RCC 7860 (cell line): Measurements from ENCODE around the gene ARID1B.

Experiments used
- DNase-seq: peaks from one replicate; pipeline ENCODE4 v3.0.0-alpha.2; 2015; ENCODE audit warnings: low spot score
- FAIRE-seq: peaks from 2 replicates; lab custom pipeline; 2012; peaks lifted over from hg19 to GRCh38; lab: Jason Lieb, UNC

ARID1B gene

DNA sequence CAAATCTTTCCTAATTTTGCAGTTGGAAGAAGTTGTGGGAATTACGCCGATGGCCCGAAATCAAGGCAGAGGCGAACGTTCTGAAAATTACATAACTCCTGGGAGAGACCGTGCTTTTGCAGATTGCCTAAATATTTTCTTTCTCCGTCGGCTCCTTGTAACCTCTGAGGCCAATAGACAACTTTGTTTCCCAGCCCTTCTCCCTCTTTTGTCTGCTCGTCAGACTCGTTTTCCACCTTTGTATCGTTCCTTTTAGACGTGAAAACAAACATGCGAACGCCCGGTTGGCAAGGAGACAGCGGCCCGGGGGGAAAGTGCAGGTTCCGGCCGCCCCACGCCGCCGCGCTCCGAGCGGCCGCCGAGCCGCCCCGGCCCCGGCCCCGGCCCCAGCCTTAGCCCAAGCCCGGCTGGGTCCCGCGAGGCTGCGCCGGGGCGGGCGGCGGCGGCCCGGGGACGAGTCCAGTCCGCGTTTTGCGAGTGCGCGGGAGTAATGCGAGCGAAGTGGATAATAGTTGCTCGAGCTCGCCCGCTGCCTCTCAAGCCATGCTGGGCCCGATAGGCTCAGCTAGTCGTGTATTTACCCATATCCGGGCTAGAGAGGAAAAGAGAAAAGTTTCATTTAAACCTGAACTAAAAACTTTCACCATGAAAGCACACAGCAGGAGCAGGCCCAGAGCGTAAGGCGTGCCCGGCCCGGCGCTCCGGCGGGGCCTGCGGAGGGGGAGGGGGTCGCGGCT is at the start of gene ARID1B:
TSS of gene ARID1B (plus strand) at position 539 of the 737 bp plus-strand sequence. CDS start 303 bp downstream, outside the sequence.
- FAIRE-seq: no peak
- DNase-seq: peak; percentile 60

DNA sequence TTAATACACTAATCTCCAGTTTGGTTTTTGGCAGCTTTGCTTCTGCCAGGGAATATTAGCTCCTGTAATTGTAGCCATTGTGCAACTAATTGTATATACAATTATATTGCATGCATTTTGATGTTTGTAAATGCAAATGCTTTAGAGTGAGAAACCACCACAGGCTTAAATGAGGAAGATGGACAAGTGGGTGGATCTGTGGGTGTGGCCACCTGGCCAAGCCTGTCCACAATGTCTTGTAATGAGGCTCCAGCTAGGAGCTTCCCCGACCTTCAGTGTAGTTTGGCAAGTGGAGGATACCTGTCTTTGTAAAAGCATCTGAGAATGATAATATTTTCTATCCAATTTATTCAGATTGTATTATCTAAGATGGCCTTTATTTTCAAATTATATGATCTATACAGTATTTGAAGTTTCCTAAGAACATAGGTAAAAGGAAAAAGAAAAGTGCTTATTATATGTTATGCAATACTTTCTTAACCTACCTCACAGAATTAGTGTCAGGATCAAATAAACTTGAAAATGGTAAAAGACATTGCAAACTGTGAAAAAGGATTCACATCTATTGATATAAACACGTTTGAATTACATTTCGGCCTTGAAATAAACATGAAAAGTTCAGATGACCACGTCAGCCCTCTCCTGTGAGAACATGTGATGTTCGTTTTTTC is 49.3 kb upstream of the ARID1B start:
- FAIRE-seq: no peak

DNA sequence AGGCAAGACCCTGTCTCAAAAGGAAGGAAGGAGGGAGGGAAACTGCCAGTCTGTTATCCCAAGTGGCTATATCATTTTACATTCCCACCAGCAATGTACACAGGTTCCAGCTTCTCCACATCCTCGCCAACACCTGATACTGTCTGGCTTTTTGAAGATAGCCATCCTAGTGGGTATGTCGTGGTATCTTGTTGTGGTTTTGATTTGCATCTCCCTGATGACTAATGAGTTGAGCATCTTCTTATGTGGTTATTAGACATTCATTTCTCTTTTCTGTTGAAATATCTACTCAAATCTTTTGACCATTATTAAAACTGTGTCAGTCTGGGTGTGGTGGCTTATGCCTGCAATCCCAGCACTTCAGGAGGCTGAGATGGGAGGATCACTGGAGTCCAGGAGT is 47.9 kb upstream of the ARID1B start:
- DNase-seq (peak; percentile 83), FAIRE-seq (peak; percentile 91)

More for the DNA sequence above, 49.3 kb upstream of the ARID1B start:
- DNase-seq: no peak

DNA sequence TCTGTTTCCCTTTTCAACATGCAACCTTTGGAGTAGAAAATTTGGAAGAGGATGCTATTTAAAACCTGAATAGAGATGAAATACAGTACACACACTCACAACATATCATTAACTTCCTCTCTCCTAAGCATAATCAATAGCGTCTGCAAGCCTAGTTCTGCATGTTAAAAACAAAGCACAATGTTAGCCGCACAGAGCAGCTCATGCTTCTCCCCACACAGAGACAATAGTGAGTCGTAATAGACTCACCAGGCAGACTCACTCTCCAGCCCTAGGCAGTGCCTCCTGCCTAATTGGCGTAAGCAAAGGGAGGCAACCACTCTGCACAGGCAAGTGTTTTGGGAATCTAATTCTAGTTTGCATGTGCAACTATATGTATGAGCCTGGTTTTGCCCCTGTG is 45.8 kb upstream of the ARID1B start:
- peak; percentile 62 for FAIRE-seq
- DNase-seq: peak; percentile 26

DNA sequence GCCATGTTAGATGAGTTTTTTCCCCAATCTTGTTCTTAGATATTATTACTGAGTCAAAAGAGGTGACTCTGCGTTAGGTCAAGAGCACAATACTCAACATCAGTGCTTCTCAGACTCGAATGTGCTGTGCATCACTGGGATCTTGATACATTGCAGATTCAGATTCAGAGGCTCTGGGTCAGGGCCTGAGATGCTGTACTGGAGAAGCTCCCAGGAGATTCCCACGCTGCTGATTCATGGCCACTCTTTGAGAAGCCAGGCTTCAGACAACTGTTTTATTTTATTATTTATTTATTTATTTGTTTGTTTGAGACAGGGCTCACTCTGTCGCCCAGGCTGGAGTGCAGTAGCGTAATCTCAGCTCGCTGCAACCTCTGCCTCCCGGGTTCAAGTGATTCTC is 41.4 kb upstream of the ARID1B start:
- DNase-seq: no peak
- no peak for FAIRE-seq

DNA sequence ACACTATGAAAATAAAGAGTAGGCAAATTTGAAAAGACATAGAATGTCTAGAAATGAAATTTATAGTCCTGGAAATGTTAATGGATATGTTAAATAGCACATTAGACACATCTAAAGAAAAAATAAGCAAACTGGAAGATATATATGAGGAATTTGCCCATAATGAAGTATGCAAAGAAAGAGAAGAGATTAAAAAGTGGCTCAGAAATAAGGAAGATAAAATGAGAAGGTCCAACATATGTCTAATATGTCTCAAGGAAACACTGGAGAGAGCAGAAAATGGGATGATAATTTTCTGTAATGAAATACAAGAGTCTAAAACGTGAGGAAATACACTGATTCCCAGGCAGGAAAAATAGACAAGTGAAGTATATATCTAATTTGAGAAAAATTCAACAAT is 36.6 kb upstream of the ARID1B start:
- FAIRE-seq: no peak

DNA sequence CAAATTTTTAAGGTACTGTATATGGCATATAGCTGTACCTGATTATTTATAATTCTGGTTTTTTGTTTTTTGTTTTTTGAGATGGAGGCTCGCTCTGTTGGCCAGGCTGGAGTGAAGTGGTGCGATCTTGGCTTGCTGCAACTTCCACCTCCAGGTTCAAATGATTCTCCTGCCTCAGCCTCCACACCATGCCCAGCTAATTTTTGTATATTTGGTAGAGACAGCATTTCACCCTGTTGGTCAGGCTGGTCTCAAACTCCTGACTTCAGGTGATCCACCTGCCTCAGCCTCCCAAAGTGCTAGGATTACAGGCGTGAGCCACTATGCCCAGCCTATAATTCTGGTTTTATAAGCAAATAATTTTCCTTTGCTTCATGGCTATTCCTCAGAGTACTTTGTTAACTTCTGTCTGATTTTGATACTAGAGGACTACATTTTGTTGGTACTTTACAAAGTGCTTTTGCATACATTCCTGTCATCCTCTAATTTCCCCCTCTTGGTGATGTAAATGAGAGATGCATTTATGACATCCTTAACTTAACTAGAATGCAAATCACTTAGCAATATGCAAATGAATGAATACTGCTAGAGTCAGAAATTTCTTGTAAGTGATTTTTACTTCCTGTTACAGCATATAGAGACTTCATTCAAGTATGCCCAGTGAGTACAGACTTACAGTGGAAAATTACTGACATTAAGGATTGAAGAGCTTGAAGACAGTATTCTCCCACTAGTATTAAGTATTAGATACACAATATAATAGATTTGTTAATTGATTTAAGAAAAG is 35.7 kb upstream of the ARID1B start:
- DNase-seq (no peak), FAIRE-seq (no peak)

More for the DNA sequence above, 36.6 kb upstream of the ARID1B start:
- DNase-seq: no peak

DNA sequence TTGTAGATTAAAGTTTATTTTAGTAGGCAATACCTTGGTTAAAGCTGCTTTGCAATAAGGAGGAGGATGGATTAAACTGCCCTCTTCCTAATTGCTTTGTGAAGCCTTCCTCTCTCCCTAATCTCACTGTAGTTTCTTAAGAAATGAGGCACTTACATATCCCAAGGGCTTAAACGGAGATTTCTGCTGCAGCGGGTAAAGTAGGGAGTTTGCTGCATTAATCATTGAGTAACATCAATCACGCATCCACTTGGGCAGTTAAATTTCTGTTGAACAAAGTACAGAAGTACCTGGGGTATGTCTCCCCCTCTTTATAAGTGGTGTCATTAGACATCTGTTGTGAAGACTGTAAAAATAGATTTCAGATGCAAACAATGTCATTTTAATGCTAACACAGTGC is 29.5 kb upstream of the ARID1B start:
- DNase-seq (no peak), FAIRE-seq (no peak)

DNA sequence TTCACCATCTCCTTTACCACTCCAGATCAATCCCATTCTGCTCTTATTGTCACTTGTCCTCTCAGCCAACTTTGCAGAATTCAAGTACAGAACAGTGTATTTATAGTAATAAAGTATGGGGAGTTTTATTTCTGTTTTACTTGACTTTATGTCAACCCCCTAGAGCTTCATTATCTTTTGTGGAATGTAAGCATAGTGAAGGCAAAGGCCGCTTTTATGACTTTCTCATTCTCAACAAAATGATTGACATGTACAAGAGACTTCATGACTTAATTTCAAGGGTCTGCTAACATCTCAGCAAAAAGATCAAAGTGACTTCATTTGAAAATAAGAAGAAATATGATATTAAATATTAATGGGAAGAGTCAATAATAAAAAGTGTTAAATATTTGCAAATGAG is 28.7 kb upstream of the ARID1B start:
- no peak for DNase-seq
- FAIRE-seq: no peak

DNA sequence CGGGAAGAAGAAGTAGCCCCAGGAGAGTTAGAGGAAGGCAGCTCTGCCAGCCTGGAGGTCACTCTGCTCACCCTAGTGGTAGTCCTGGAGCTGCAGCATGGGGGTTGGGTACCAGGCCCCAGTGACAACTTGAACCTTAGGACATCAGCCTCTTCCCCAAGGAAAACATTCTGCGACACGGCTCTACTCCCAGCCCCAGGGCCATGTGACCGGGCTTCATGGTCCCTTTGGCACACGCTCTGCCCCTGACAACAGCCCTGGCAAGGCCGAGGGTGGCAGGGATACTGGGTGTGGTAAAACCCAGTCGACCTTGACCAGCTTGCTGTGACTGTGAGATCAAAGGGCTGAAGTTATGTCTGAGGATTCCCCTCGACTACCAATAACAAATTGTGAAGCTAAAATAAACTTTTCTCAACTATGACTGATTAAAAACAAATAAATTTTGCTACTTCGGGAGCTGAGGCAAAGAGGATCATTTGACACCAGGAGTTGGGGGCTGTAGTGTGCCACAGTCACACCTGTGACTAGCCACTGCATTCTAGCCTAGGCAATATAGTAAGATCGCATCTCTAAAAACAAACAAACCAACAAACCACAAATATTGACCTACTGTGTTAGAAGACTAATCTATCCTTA is 24.4 kb upstream of the ARID1B start:
- FAIRE-seq (peak; percentile 8), DNase-seq (peak; percentile 38)

DNA sequence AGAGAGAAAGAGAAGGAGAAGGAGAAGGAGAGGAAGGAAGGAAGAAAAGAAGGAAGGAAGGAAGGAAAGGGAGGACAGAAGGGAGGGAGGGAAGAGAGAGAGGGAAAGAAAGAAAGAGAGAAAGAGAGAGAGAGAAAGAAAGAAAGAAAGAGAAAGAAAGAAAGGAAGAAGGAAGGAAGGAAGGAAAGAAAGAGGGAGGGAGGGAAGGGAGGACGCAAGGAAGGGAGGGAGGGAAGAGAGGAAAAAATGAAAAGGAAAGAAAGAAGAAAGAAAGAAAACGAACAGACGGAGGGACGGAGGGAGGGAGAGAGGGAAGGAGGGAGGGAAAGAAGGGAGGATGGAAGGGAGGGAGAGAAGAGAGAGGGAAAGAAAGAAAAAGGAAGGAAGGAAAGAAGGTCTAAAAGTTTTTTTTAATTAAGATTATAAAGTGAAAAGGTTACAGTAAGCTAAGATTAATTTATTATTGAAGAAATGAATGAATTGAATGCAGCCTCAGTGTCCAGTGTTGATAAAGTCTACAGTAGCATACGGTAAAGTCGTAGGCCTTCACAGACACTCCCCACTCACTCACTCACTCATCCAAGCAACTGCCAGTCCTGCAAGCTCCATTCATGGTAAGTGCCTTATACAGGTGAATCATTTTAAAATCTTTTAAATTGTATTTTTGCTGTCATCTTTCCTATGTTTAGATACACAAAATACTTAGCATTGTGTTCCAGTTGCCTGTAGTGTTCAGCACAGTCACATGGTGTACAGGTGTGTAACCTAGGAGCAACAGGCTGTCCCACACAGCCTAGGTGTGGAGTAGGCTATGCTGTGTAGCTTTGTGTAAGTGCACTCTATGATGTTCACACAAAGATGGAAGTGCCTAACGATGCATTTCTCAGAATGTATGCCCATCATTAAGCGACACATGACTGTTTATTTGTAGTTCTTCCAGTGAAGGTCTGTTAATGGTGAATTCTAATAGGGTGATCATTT is 20.3 kb upstream of the ARID1B start:
- no peak for DNase-seq
- FAIRE-seq: no peak

DNA sequence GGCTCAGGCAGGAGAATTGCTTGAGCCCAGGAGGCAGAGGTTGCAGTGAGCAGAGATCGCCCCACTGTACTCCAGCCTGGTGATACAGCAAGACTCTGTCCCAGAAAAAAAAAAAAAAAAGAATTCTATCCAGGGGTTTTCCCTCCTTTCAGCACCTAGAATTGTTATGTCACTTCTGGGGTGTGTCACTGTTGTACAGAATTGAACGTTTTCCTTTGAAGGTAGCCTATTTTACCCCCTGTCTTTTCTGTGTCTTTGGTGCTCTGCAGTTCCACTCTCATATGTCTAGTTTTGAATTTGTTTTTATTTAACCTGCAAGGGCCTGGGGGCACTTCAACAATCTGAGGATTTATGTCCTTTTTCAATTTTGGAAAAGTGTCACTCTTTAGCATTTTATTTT is 19.3 kb upstream of the ARID1B start:
- DNase-seq: no peak
- FAIRE-seq: no peak

DNA sequence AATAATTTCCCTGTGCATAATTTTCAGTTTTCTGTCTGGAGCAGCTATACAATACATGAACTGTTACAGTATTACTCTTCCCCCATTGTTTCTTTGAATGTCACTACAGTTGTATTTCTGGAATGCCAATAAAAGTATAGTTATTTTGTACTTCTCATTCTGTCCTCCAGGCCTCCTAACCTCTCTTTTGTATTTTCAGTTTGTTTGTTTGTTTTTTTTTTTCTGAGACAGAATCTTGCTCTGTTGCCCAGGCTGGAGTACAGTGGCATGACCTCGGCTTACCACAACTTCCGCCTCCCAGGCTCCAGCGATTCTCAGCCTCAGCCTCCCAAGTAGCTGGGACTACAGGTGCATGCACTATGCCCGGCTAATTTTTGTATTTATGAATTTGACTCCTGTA is 16.8 kb upstream of the ARID1B start:
- no peak for DNase-seq
- FAIRE-seq: no peak

DNA sequence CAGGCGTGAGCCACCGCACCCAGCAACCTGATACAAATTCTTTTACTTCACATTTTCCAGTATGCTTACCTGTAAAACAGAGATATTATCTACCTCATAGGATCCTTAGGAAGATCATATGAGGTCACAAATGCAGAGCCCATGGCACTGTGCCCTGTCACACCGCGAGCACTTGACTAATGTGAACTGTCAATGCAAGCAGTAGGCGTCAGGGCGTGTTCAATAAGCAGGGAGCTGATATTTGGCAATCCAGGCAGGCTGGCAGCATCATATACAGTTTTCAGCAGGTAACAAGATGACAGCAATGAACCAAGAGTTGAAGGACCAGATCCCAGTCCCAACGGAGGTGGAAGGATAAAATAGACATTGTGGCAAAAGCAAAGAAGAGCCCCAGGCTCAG is 14.6 kb upstream of the ARID1B start:
- FAIRE-seq (no peak), DNase-seq (no peak)

DNA sequence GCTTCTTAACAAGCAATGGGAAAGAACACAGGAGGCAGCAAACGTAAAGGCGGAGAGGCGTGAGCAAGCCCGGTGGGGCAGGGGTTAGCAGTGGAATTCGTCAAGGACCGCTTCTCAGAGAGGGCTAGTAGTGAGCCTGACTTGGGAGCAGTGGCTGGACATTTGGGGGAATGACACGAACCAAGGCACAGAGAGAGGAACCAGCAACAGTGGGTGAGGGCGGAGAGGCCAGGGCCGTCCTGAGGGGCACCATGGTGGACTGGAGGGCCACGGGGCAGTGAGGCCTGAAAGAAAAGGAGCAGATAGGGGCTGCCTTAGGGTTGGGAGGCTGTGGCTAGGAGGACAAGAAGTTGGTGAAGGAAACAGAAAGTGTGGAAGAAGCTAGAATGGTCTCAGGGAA is 12.1 kb upstream of the ARID1B start:
- no peak for FAIRE-seq
- DNase-seq: no peak

DNA sequence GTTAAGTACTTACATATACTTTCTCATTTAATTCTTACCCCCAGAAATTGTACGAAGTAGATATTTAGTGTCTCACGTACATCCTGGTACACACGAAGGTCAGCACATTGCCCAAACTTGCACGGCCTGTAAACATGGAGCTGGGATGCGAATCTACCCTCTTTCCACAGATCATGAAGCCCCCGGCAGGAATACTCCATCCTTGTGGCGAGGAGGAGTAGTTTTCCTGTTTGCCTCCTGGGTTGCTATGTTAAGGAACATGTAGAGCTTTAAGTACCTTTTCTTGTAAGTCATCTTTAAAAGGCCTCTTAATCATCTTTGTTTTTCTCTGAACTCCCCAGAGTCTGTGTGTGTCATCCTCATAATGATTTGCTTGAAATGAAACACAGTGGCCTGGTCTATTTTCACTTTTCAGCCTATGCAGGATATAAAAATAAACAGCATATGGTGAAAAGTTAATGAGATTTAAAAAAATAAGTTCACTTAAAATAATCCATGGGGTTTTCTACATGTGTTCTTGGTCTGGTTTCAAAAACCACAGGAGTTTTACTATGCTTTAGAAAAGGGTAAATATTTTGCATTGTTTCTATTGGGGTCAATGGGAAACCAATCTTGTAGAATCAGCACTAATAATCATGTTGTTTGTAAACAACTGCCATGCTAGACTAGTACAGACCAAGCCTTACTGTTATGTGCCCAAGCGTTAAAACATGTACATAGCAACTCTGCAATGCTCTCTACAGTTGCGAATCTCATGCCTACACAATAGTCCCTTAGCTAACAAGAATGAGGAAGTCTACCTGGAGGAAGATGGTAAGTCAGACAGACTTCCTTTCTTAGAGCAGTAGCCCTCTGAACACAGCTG is 9.3 kb upstream of the ARID1B start:
- no peak for DNase-seq
- no peak for FAIRE-seq

DNA sequence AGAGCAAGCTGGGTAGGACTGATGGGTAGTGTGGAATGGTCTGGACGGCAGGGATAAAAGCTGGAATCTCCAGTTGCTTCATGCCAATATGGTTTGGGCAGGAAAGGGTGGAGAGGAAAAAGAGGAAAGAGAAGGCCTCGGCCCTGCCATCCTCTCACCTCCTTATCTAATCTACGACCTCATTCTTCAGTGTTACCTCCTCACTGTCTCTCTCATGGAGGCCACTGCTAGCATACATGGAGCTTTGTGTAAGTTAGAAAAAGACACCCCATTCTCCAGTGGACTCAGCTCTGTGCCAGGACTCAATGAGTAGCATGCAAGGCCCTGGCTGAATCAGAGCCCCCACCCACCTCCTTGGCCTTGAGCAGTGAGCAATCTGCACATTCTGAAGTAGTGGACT is 6.1 kb upstream of the ARID1B start:
- FAIRE-seq: no peak
- no peak for DNase-seq

DNA sequence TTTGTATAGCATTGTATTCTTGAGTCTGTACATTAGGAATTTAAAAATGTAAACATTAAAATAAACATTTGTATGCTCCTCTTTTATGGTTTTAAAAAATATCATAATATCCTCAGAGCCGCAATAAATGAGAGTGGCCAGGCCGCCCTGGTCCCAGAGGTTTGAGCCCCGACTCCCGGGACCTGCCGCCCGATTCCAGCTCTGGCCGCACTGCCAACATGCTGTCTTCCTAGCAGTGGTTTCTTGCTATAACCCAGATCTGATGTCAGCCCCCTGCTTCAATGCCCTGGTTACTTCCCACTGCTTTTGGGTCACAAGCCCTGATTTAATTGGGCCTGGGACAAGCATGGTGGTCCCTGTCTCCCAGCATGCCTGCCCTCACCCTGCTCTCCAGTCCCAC is 5.4 kb upstream of the ARID1B start:
- FAIRE-seq (no peak), DNase-seq (no peak)

DNA sequence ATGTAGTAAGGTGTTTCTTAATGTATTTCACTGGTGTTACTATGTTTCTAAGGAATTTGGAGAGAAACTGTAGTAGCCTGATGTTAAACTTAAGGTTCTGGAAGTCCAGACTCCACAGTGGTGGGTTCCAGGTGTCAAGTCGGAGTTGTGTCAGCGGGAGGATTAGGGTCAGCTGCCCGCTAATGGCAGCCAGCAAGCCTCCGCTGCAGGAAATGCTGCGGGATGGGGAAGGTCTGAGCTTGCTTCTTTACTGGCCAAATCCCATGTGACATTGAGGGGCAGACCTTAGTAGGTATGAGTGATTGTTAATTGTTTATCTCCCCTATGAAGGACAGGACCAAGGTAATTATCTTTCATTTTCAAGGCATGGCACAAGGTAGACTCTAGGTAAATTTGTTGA is 3.7 kb upstream of the ARID1B start:
- DNase-seq (no peak), FAIRE-seq (no peak)
